ENCODE results near the gene CORO1C.

Gene CORO1C

GRCh38 chr12:108724054-108724889 lies 7.0 kb downstream of the CORO1C start:
- no peak for DNase-seq

- peak; percentile 64 for DNase-seq
Measured at GRCh38 chr12:108722992-108723766, 8.1 kb downstream of the CORO1C start.

DNA sequence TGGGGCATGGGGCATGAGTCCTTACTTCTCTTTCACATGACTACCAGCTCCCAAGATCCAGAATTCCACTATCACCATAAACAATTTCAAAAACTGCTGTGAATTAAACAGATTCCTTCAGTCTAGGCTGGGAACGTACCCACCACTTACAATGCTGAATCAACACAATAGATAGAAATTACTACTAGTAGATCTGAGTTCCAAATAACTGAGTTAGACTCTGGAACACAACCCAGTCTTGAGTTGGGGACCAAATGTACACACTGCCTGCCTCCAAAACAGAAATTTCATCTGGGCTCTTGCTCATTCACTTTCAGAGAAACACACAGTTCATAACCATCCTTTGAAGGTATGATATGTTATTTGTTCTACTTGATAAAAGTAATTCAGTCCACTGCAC lies 8.9 kb downstream of the CORO1C start:
- DNase-seq = no peak

- DNase-seq = no peak
Measured at GRCh38 chr12:108721824-108722223, 9.5 kb downstream of the CORO1C start.

GRCh38 chr12:108720757-108721514 lies 10.4 kb downstream of the CORO1C start:
- no peak for DNase-seq

- no peak for DNase-seq
Measured at GRCh38 chr12:108717243-108717642, 14.1 kb downstream of the CORO1C start.

GRCh38 chr12:108714866-108715265 lies 16.5 kb downstream of the CORO1C start:
- DNase-seq = no peak

GRCh38 chr12:108713471-108713870 lies 17.8 kb downstream of the CORO1C start:
- no peak for DNase-seq

- DNase-seq = no peak
Measured at GRCh38 chr12:108712925-108713203, 18.5 kb downstream of the CORO1C start.

GRCh38 chr12:108712165-108712924 lies 19.0 kb downstream of the CORO1C start:
- no peak for DNase-seq

DNA sequence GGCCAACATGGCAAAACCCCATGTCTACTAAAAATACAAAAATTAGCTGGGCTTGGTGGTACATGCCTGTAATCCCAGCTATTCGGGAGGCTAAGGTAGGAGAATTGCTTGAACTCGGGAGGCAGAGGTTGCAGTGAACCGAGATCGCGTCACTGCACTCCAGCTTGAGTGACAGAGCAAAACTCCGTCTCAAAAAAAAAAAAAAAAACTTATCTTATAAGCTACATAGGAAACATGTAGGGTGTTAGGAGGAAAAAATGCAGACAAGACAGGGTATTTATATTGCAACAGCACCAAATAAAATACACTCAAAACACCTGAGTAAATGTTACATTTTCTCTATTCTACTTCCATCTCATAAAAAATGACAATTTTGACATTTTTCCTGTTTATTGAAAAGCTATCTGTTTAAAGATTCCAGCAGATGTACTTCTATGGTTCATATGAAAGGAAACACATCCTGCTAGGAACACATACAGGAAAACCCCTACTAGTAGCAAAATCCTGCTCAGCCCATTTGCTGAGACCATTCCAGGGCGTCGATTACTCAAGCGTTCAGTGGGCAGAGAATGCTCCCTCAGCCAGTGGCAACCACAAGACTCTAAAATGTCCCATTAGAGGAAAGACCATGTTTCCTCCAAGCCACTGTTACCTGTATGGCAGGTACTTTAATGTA lies 19.7 kb downstream of the CORO1C start:
- DNase-seq = no peak

DNA sequence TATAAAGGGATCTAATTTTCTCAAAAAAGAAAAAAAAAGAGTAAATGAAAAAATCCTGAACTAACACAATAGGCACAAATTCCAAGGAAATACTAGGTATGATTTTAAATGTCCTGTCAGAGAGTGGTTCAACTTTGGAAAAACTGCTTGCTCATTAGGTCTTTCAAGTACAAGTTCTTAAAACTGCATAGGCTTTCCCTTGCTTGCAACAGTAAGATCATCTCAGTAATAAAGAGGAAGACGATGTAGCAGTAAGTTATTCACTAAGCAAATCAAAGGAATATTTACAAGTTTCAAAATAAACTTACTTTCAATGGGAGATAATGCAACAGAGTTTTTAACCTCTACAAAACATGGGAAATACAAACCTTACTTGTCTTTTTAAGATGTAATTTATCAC lies 21.6 kb downstream of the CORO1C start:
- DNase-seq = no peak

- no peak for DNase-seq
Measured at GRCh38 chr12:108704527-108704926, 26.8 kb downstream of the CORO1C start.

- DNase-seq = no peak
Measured at GRCh38 chr12:108702595-108703320, 28.6 kb downstream of the CORO1C start.

- peak; percentile 68 for DNase-seq
Measured at GRCh38 chr12:108701779-108702441, 29.4 kb downstream of the CORO1C start.

GRCh38 chr12:108700833-108701541 lies 30.3 kb downstream of the CORO1C start:
- no peak for DNase-seq

DNA sequence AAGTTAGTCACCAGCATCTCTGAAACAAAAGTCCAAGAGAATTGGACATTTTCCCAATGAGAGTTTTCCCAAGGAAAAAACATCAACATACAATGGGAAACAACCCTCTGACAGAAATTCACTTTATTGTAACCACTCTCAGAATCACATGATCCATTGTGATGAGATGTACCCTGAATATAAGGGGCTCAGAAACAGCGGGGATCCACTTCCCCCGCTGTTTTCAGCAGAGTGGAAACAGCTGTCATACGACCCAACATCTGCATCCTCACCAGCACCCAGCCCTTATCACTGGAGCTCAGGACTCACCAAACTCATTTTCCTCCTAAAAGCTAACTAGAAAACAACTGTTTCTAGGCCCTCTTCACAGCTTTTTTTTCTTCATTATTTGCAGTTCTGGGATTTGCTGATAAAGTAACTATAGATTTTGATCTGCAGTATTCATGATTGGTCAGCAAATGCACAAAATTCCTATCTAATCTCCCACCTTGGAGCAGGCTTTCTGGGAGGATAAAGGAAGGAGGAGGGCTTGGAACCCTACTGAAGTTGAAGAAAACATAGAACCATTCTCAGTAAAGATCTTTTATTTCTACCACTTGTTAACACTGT lies 31.3 kb downstream of the CORO1C start:
- DNase-seq = peak; percentile 94

- no peak for DNase-seq
Measured at GRCh38 chr12:108697905-108698304, 33.4 kb downstream of the CORO1C start.

GRCh38 chr12:108696996-108697290 lies 34.4 kb downstream of the CORO1C start:
- DNase-seq = no peak
